Fibroblast of lung (primary cell): Measurements from ENCODE around the gene TMEM151B. TPM values are rescaled to one million over a fixed set of nuclear protein-coding genes. Genes with fewer than 3 reads are reported as not detected.

Experiments
- DNase-seq, 2 donors: peaks; one replicate each; pipeline versions ENCODE4 v3.0.0 to v3.0.0-alpha.2; 2010; ENCODE audit warnings: low read depth in 2 of 2
- H2AFZ ChIP-seq: 2 replicates; pipeline ENCODE4 v1.5.1; 2012; ENCODE audit warnings: low read length, control low read depth, inconsistent platforms
- H3K27ac ChIP-seq: 2 replicates; pipeline ENCODE4 v1.5.1; 2011; ENCODE audit warnings: low read length, control low read depth; ENCODE audit not compliant: insufficient read depth
- H3K27me3 ChIP-seq: 2 replicates; pipeline ENCODE4 v1.5.1; 2011; ENCODE audit warnings: mild to moderate bottlenecking, low read length; ENCODE audit not compliant: control insufficient read depth, insufficient read depth
- H3K36me3 ChIP-seq: 2 replicates; pipeline ENCODE4 v1.5.1; 2011; ENCODE audit warnings: low read length; ENCODE audit not compliant: control insufficient read depth, insufficient read depth
- H3K4me1 ChIP-seq: 2 replicates; pipeline ENCODE4 v1.5.1; 2011; ENCODE audit warnings: low read length; ENCODE audit not compliant: control insufficient read depth, insufficient read depth; ENCODE audit errors: extremely low read depth
- H3K4me2 ChIP-seq: 2 replicates; pipeline ENCODE4 v1.5.1; 2011; ENCODE audit warnings: low read length, control low read depth; ENCODE audit not compliant: insufficient read depth; ENCODE audit errors: extremely low read depth
- H3K4me3 ChIP-seq, 4 experiments: fragments of 200-600 bp in 1 of 4; sonication (generic) in 1 of 4; replicated peaks in 1 of 4; 2 replicates each; pipeline ENCODE4 v1.5.1; 2011 to 2016; ENCODE audit warnings: low read length in 4 of 4, low read depth in 3 of 4, mild to moderate bottlenecking in 3 of 4, control low read depth in 2 of 4, inconsistent platforms in 1 of 4, mixed read lengths in 1 of 4; ENCODE audit not compliant: insufficient read depth in 1 of 4; ENCODE audit errors: control extremely low read depth in 1 of 4
- H3K79me2 ChIP-seq: 2 replicates; pipeline ENCODE4 v1.5.1; 2012; ENCODE audit warnings: mild to moderate bottlenecking, low read length, inconsistent platforms; ENCODE audit not compliant: control insufficient read depth, insufficient read depth
- H3K9ac ChIP-seq: 2 replicates; pipeline ENCODE4 v1.5.1; 2011; ENCODE audit warnings: mild to moderate bottlenecking, low read length, control low read depth; ENCODE audit not compliant: insufficient read depth
- H3K9me3 ChIP-seq: 2 replicates; pipeline ENCODE4 v1.5.1; 2012; ENCODE audit warnings: low read depth, low read length; ENCODE audit not compliant: control insufficient read depth, insufficient read depth
- H4K20me1 ChIP-seq: 2 replicates; pipeline ENCODE4 v1.5.1; 2011; ENCODE audit warnings: low read length; ENCODE audit not compliant: control insufficient read depth, insufficient read depth; ENCODE audit errors: extremely low read depth
- EZH2 ChIP-seq: IDR thresholded peaks from 2 replicates; pipeline ENCODE4 v1.5.1; 2012; ENCODE audit warnings: low read length, control low read depth, mild to moderate bottlenecking; ENCODE audit errors: missing control alignments
- polyA plus RNA-seq, 2 donors: library from polyadenylated mRNA; depleted of rRNA in 1 of 2; stranded (reverse) in 1 of 2; unstranded in 1 of 2; fragments of >200 nt; gene quantifications; 2 replicates each; pipeline ENCODE4 v1.2.1, GENCODE V29; 2011 to 2012; ENCODE audit warnings: missing spikeins in 1 of 2
- total RNA-seq: library from RNA; depleted of rRNA; stranded (reverse); fragments of >200 nt; gene quantifications from 2 replicates; pipeline ENCODE4 v1.2.1, GENCODE V29; 2014
- TF ChIP-seq, protein P1 (sequence below), 2 donors: IDR thresholded peaks in 1 of 2; conservative IDR thresholded peaks in 1 of 2; 1 replicate in 1 of 2; 2 replicates in 1 of 2; pipeline ENCODE4 v1.5.1; 2011 to 2012; ENCODE audit warnings: low read length in 2 of 2, control low read depth in 1 of 2, inconsistent platforms in 1 of 2, low read depth in 1 of 2, mild to moderate bottlenecking in 1 of 2

The TMEM151B gene
- total and polyA plus RNA-seq, 2 donors (not counting 1 experiment from before 2014, with no cell fraction given): under 0.01 TPM; not detected in 1

GRCh38 chr6:44306710-44307109 lies 36.5 kb downstream of the TMEM151B start:
- peaks cover 38% of the 10 kb centered on the region for H3K36me3 ChIP-seq
- H3K79me2 ChIP-seq: no peaks in the 10 kb centered on the region
- no peaks in the 10 kb centered on the region for H3K9me3 ChIP-seq

DNA sequence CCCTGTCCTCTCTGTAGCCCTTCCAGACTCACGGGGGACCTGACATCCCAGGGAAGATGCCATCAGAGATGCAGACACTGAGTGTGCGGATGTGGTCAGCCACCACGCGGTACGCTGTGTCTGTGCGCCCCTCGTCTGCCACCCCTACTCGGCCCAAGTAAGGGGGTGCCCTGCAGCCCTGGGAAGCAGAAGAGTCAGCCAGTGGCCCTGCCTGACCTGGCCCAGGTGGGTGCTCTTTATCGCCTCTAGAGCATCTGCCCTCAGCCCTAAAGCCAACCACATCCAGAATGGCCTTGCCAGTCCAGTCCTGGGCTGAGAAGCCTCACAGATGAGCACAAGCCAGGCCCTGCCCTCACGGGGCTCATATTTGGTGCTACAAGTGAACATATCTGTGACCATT lies 37.0 kb downstream of the TMEM151B start:
- H3K9ac ChIP-seq: no peak overlapping the region
- no peaks in the 10 kb centered on the region for H3K27me3 ChIP-seq
- no peak overlapping the region for H3K4me3 ChIP-seq
- DNase-seq: no peak
- H3K4me1 ChIP-seq: peaks cover 9% of the 10 kb centered on the region
- no peak overlapping the region for H2AFZ ChIP-seq
- H3K36me3 ChIP-seq: peaks cover 36% of the 10 kb centered on the region
- no peaks in the 10 kb centered on the region for H3K9me3 ChIP-seq
- no peak overlapping the region for H3K4me2 ChIP-seq
- no peak overlapping the region for H3K27ac ChIP-seq
- no peaks in the 10 kb centered on the region for H4K20me1 ChIP-seq
- H3K79me2 ChIP-seq: peaks cover 3% of the 10 kb centered on the region
- no peak for TF ChIP-seq EZH2
- TF ChIP-seq, protein P1, sequence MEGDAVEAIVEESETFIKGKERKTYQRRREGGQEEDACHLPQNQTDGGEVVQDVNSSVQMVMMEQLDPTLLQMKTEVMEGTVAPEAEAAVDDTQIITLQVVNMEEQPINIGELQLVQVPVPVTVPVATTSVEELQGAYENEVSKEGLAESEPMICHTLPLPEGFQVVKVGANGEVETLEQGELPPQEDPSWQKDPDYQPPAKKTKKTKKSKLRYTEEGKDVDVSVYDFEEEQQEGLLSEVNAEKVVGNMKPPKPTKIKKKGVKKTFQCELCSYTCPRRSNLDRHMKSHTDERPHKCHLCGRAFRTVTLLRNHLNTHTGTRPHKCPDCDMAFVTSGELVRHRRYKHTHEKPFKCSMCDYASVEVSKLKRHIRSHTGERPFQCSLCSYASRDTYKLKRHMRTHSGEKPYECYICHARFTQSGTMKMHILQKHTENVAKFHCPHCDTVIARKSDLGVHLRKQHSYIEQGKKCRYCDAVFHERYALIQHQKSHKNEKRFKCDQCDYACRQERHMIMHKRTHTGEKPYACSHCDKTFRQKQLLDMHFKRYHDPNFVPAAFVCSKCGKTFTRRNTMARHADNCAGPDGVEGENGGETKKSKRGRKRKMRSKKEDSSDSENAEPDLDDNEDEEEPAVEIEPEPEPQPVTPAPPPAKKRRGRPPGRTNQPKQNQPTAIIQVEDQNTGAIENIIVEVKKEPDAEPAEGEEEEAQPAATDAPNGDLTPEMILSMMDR (conservative IDR thresholded peaks at IDR 0.05 in 1 of 2, IDR thresholded peaks at IDR 0.05 in 1 of 2; ENCODE audit: low read depth in 1 of 2, low read length in 2 of 2): no peak

More at GRCh38 chr6:44306710-44307109, 36.5 kb downstream of the TMEM151B start:
- Histone ChIP-seq H3K9ac (no peak overlapping the region), H3K27me3 (no peaks in the 10 kb centered on the region), H4K20me1 (no peaks in the 10 kb centered on the region), H2AFZ (no peak overlapping the region), H3K4me1 (peaks cover 5% of the 10 kb centered on the region), H3K27ac (no peak overlapping the region), H3K4me3 (no peak overlapping the region), H3K4me2 (no peak overlapping the region)
- TF ChIP-seq, protein P1 (conservative IDR thresholded peaks at IDR 0.05 in 1 of 2, IDR thresholded peaks at IDR 0.05 in 1 of 2; ENCODE audit: low read depth in 1 of 2, low read length in 2 of 2): no peak
- TF ChIP-seq EZH2: no peak
- DNase-seq: no peak

DNA sequence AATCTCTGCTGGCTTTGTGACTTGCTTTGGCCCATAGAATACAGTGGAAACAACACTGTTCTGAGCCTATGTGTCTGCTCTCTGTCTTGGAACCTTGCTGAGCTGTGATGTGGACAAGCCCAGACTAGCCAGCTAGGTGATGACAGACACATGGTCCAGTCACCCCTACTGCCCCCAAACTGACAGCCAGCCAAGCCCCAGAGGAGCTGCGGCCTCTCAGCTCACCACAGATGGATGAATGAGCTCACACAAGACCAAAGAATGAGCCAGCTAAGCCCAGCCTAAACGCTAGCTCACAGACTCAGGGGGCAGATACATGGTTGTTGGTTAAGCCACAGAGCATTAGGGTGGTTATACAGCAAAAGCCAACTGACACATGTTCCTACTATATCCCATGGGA lies 38.8 kb downstream of the TMEM151B start:
- Histone ChIP-seq H3K9ac (no peak overlapping the region), H3K4me2 (no peak overlapping the region), H3K9me3 (no peaks in the 10 kb centered on the region), H3K27ac (peak overlapping the region; percentile 55), H3K27me3 (no peaks in the 10 kb centered on the region), H3K4me1 (peaks cover 11% of the 10 kb centered on the region), H3K79me2 (peaks cover 6% of the 10 kb centered on the region), H3K4me3 (no peak overlapping the region), H3K36me3 (peaks cover 29% of the 10 kb centered on the region), H4K20me1 (no peaks in the 10 kb centered on the region), H2AFZ (no peak overlapping the region)
- TF ChIP-seq EZH2: no peak
- TF ChIP-seq, protein P1 (conservative IDR thresholded peaks at IDR 0.05 in 1 of 2, IDR thresholded peaks at IDR 0.05 in 1 of 2; ENCODE audit: low read depth in 1 of 2, low read length in 2 of 2): no peak
- DNase-seq: peak; percentile 81 to 83
